ENCODE results near the gene UNC119B. TPM values are rescaled to one million over a fixed set of nuclear protein-coding genes. Genes with fewer than 3 reads are reported as not detected.
A peak's percentile ranks its signal among the peaks of the same experiment; 100 is the strongest.

The UNC119B gene
- polyA plus RNA-seq, 1 of the 3 experiments (the other 2 are of a cell fraction): 23.6 TPM

- no peak for TF ChIP-seq RCOR1 (IDR thresholded peaks at IDR 0.05; ENCODE audit: low read length)
- TF ChIP-seq RXRA (IDR thresholded peaks at IDR 0.05; ENCODE audit: borderline replicate concordance, low read depth): no peak
- no peak for TF ChIP-seq IRF3 (IDR thresholded peaks at IDR 0.05; ENCODE audit: low read depth, low read length)
- no peak for TF ChIP-seq SMC3 (IDR thresholded peaks at IDR 0.05; ENCODE audit: low read depth, low read length)
- no peak for TF ChIP-seq GABPA (IDR thresholded peaks at IDR 0.05; ENCODE audit: low read depth)
- TF ChIP-seq POLR2AphosphoS5 (IDR thresholded peaks at IDR 0.05; ENCODE audit: low read depth, low read length): peak; percentile 56; the same call in 1 of the 2 replicates
- TF ChIP-seq PBX3 (IDR thresholded peaks at IDR 0.05): no peak
Observed at GRCh38 chr12:120710031-120710804, at the start of gene UNC119B (continued).

DNA sequence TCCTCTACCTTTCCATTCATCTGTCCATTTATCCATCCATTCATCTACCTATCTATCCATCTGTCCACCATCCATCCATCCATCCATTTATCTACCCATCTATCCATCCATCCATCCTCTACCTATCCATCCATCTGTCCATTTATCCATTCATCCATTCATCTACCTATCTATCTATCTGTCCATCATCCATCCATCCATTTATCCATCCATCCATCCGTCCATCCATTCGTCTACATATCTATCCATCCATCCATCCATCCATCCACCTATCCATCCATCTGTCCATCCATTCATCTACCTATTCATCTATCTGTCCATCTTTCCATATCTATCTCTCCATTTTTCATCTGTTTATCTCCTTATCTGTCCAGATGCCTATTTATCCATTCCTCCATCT, 48.8 kb upstream of the UNC119B start:
- Histone ChIP-seq H3K4me1 (ENCODE audit: control insufficient read depth in 1 of 2, insufficient read depth in 2 of 2, low read depth in 1 of 2, low read length in 1 of 2) (no peaks in the 10 kb centered on the region), H3K9me2 (no peaks in the 10 kb centered on the region), H3K9me3 (no peaks in the 10 kb centered on the region), H3K27ac (ENCODE audit: low read depth in 2 of 2, low read length in 1 of 2) (no peak overlapping the region), H3K27me3 (ENCODE audit: insufficient read depth) (peaks cover 5% of the 10 kb centered on the region; the same call in 1 of the 2 replicates), H3F3A (replicated peaks; ENCODE audit: insufficient read depth) (no peaks in the 10 kb centered on the region), H3K4me3 (ENCODE audit: low read depth in 2 of 2, low read length in 1 of 2) (no peak overlapping the region), H3K9ac (no peak overlapping the region), H4K20me1 (ENCODE audit: insufficient read depth) (no peaks in the 10 kb centered on the region), H3K79me2 (ENCODE audit: insufficient read depth) (no peaks in the 10 kb centered on the region), H2AFZ (ENCODE audit: low read depth) (no peak overlapping the region), H3K4me2 (no peak overlapping the region), H3K36me3 (replicated peaks in 1 of 2; ENCODE audit: control insufficient read depth in 1 of 2, insufficient read depth in 2 of 2, low read length in 1 of 2) (no peaks in the 10 kb centered on the region)
- POLR2A ChIA-PET: no interaction called here
- CTCF ChIA-PET: interaction anchor here (2.2 to 6.5 kb wide), 2 partner anchors 12 to 13 kb away, joined by 11 to 49 read pairs; no protein-coding TSS in a partner anchor
- WGBS (ENCODE audit: low lambda C conversion rate): 38% methylated on average over 2 of the region's 2 CpGs
- TF ChIP-seq JUND (IDR thresholded peaks at IDR 0.05) (no peak), EZH2phosphoT487 (IDR thresholded peaks at IDR 0.05; ENCODE audit: borderline replicate concordance, low read depth) (no peak), YY1 (IDR thresholded peaks at IDR 0.05; ENCODE audit: low read depth) (no peak), FOXJ3 (CRISPR knock-in tag; IDR thresholded peaks at IDR 0.05) (no peak), TCF12 (IDR thresholded peaks at IDR 0.05) (no peak), GATA2 (CRISPR knock-in tag; IDR thresholded peaks at IDR 0.05) (no peak), TAF1 (IDR thresholded peaks at IDR 0.05; ENCODE audit: borderline replicate concordance, low read depth, low read length) (no peak), CTCF (IDR thresholded peaks at IDR 0.05) (no peak)
- TF ChIP-seq, protein P1, sequence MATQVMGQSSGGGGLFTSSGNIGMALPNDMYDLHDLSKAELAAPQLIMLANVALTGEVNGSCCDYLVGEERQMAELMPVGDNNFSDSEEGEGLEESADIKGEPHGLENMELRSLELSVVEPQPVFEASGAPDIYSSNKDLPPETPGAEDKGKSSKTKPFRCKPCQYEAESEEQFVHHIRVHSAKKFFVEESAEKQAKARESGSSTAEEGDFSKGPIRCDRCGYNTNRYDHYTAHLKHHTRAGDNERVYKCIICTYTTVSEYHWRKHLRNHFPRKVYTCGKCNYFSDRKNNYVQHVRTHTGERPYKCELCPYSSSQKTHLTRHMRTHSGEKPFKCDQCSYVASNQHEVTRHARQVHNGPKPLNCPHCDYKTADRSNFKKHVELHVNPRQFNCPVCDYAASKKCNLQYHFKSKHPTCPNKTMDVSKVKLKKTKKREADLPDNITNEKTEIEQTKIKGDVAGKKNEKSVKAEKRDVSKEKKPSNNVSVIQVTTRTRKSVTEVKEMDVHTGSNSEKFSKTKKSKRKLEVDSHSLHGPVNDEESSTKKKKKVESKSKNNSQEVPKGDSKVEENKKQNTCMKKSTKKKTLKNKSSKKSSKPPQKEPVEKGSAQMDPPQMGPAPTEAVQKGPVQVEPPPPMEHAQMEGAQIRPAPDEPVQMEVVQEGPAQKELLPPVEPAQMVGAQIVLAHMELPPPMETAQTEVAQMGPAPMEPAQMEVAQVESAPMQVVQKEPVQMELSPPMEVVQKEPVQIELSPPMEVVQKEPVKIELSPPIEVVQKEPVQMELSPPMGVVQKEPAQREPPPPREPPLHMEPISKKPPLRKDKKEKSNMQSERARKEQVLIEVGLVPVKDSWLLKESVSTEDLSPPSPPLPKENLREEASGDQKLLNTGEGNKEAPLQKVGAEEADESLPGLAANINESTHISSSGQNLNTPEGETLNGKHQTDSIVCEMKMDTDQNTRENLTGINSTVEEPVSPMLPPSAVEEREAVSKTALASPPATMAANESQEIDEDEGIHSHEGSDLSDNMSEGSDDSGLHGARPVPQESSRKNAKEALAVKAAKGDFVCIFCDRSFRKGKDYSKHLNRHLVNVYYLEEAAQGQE (IDR thresholded peaks at IDR 0.05; ENCODE audit: low read depth, low read length): no peak
- TF ChIP-seq, protein P2, sequence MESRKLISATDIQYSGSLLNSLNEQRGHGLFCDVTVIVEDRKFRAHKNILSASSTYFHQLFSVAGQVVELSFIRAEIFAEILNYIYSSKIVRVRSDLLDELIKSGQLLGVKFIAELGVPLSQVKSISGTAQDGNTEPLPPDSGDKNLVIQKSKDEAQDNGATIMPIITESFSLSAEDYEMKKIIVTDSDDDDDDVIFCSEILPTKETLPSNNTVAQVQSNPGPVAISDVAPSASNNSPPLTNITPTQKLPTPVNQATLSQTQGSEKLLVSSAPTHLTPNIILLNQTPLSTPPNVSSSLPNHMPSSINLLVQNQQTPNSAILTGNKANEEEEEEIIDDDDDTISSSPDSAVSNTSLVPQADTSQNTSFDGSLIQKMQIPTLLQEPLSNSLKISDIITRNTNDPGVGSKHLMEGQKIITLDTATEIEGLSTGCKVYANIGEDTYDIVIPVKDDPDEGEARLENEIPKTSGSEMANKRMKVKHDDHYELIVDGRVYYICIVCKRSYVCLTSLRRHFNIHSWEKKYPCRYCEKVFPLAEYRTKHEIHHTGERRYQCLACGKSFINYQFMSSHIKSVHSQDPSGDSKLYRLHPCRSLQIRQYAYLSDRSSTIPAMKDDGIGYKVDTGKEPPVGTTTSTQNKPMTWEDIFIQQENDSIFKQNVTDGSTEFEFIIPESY (IDR thresholded peaks at IDR 0.05; ENCODE audit: borderline replicate concordance, low read depth): no peak
- no peak for DNase-seq
